A673 (cell line): ENCODE measurements around the gene GPR160.

Source experiments
- EZH2 ChIP-seq: fragments of 200-600 bp; sonication (generic); IDR thresholded peaks from 2 replicates; pipeline ENCODE4 v1.6.1; 2017; ENCODE audit warnings: borderline replicate concordance, low read depth, mild to moderate bottlenecking, mixed read lengths, antibody characterized with exemption, low read length; ENCODE audit not compliant: poor library complexity, severe bottlenecking
- TF ChIP-seq, protein P1 (sequence below): fragments of 300-800, 200-600 bp; sonication (generic); conservative IDR thresholded peaks from 2 replicates; pipeline ENCODE4 v1.5.1; 2017; ENCODE audit warnings: low read depth, mild to moderate bottlenecking, antibody characterized with exemption, low read length, moderate library complexity, mixed read lengths

DNA sequence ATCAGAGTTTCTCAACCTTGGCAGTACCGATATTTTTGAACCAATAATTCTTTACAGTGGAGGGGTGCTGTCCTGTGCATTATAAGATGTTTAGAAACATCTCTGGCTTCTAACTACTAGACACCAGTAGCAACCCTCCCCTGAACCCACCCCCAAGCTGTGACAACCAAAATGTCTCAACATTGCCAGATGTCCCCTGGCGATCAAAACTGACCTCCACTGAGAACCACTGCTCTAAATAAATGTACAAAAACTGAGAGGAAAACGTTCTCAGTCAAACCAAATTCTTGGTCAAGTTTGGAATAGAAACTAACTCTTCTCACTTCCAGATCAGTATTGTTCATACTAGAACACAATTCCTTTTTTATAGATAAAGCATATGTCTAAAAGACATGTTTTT, 58.5 kb downstream of the GPR160 start:
- TF ChIP-seq, protein P1, sequence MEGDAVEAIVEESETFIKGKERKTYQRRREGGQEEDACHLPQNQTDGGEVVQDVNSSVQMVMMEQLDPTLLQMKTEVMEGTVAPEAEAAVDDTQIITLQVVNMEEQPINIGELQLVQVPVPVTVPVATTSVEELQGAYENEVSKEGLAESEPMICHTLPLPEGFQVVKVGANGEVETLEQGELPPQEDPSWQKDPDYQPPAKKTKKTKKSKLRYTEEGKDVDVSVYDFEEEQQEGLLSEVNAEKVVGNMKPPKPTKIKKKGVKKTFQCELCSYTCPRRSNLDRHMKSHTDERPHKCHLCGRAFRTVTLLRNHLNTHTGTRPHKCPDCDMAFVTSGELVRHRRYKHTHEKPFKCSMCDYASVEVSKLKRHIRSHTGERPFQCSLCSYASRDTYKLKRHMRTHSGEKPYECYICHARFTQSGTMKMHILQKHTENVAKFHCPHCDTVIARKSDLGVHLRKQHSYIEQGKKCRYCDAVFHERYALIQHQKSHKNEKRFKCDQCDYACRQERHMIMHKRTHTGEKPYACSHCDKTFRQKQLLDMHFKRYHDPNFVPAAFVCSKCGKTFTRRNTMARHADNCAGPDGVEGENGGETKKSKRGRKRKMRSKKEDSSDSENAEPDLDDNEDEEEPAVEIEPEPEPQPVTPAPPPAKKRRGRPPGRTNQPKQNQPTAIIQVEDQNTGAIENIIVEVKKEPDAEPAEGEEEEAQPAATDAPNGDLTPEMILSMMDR = no peak
- no peak for TF ChIP-seq EZH2
